CD4-positive, alpha-beta T cell treated with Interleukin-10 for 1 hour (primary cell): ENCODE data around the gene ZNF208.
"Not testable (repeated sequence)": the region's sequence is repeated elsewhere in the genome, so short reads cannot be mapped to it uniquely, and the experiment has no call there.

Experiments used
- DNase-seq: peaks from one replicate; pipeline ENCODE4 v3.0.0-alpha.2; 2020

ZNF208 gene

DNA sequence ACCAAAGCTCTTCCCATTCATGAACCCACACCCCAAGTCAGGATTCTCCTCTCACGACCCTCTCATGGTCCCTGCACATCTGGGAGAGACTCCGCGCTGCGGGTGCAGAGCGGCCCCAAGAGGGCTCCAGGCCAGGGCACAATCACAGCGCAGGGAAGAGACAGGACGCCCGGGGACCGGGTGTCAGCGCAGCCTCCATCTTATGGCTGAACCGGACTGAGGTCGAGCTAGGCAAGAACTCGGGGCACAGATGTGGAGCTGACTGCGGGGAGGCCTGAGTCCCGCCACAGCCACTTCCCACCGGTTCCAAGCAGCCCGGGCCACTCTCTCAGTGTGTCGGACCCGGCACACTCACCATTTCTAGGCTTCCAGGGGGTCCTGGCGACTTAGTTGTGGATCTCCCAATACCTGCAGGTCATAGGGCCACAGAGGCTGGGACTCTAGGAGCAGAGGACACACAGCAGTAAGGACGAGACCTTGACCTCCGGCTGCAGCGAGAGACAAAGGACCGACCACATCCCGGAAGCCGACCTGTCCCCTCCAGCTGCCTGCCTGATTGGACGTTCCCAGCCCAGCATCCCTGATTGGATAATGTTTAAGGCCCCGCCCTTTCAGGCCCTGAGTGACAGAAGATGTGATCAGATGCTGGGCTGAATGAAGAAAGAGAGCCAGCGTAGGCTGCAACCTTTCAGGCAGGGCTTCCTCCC is at the start of gene ZNF208:
Gene ZNF208 (minus strand): TSS at position 507 of the 707 bp plus-strand sequence. CDS start 149 bp downstream, at position 358.
- peak; percentile 60 for DNase-seq

DNA sequence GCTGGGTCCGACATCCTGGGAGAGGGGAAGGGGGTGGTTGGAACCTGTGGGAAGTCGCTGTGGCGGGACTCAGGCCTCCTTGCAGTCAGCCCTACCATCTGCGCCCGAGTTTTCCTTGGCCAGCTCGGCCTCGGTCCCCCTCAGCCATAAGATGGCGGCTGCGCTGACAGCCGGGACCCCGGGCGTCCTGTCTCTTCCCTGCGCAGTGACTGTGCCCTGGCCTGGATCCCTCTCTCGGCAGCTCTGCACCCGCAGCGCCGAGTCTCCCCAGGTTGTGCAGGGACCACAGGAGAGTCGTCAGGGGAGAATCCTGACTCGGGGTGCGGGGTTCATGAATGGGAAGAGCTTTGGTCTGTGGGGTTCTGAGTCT is 41.9 kb upstream of the ZNF208 start:
- no peak for DNase-seq

DNA sequence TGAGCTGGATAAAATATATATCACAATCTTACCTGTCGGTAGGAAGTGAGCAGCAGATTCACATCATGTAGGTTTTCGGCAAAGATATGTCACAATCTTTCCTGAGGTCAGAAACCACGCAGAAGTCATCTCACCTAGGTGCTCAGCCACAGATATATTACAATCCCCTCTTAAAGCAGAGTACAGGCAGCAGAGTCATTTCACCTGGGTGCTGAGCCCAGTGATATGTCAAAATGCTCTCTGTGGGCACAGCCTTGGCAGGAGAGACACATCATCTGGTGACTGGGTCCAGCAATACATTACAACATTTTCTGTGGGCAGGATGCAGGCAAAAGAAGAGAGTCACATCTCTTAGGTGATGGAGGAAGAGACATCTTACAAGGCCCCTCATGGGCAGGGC is 30.4 kb upstream of the ZNF208 start:
- not testable (repeated sequence) for DNase-seq

DNA sequence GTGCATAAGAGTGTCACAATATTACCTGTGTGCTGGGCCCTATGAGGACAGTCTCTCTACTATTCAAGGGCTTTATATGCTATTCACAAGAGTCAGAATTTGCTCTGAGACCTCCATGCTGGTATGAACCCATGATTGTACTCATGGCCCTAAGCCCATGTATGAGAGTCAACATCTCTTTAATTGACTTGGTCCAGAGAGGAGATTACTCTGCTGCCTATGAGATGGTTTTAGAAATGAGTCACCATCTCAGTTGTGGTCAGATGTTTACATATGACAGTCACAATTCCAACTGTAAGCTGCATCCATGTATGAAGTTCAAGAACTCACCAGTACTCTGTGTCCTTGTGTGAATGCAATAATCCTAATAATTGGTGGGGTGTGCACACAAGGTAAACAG is 19.9 kb upstream of the ZNF208 start:
- no peak for DNase-seq

DNA sequence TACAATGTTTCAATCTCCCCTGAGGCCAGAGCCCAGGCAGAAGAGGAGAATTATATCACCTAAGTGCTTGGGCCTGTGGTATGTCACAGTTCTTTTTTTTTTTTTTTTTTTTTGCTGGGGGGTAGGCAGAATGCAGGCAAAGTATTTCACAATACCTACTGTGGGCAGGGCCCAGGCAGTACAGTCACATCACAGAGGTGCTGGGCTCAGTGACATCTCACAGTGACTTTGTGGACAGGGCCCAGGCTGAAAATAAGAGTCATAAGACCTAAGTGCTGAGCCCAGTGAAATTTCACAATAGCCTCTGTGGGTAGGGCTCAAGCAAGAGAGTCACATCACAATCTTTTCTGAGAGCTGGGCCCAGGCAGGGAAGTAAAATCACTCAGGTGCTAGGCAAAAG is 15.9 kb upstream of the ZNF208 start:
- DNase-seq = no peak

DNA sequence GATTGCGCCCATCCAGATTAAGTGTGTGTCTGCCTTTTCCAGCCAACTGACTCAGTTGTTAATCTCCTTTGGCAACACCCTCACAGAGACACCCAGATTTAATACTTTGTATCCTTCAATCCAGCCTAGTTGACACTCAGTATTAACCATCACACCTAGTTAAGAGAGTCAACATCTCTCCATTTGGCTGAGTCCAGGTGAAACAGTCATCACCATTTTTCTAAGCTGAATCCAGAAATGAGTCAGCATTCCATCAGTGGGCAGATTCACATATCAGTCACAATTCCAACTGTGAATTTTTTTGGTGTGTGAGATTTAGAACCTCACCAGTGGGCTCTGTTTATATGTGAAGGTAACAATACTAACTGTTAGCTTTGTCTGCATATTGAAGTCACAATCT is 14.8 kb upstream of the ZNF208 start:
- not testable (repeated sequence) for DNase-seq

DNA sequence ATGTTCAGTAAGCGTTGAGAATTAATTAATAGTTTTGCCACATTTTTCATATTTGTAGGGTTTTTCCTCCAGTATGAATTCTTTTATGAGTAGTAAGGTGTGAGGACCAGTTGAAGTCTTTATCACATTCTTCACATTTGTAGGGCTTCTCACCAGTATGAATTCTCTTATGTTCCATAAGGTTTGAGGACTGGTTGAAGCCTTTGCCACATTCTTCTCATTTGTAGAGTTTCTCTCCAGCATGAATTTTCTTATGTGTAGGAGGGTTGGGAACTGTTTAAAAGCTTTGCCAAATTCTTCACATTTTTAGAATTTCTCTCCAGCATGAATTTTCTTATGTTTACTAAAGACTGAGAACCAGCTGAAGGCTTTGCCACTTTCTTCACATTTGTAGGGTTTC is 40.3 kb downstream of the ZNF208 start:
- DNase-seq = no peak

DNA sequence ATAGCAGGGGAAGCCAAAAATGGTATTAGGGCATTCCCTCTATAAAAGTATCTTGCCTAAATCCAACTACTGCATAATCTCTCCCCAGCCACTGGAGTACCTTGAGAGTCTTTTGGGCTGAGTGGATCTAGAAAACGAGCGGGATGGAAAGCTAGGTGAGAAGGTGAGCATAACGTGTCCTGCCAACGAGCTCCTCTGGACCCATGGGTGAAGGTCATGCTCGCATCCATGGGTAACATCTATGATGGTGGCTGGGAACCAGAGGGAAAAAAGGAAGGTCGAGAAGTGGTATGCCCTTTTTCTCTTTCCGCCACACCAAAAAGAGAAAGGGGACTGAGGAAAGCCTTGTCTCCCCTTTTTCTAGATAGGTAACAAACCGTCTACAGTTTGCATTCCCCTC is 63.0 kb downstream of the ZNF208 start:
- no peak for DNase-seq

DNA sequence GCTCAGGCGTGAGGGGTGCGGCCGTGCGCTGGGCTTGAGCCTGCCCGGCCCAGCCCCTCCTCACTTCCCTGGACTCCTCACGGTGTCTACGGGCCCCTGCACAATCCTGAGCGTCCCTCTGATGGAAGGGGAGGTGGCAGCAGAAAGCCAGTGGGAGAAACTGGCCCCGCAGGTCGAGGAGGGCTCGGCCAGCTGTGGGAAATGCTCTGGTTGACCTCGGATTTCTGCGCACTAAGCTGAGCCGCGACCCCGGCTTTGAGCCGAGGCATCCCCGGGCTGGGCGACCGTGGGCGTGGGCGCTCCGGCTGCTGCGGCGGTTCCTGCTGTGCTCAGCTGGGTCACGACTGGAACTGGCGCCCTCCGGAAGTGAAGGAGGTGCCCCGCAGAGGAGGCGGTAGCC is 70.1 kb downstream of the ZNF208 start:
- DNase-seq = no peak

DNA sequence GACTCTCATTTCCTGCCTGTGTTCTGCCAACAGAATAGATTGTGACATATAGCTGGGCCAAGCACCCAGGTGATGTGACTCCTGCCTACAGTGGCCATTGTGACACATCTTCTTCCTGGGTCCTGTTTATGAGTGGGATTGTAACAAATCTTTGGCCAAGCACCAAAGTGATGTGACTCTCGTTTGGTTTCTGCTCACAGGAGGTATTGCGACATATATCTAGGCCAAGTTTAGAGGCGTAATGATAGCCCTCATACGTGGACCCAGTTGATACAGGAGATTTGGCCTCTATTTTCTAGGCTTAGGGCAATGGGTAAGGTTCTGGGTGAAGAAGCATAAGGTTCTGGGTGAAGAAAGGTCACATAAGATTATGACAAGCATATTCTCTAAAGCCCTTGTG is 76.2 kb downstream of the ZNF208 start:
- DNase-seq = no peak

DNA sequence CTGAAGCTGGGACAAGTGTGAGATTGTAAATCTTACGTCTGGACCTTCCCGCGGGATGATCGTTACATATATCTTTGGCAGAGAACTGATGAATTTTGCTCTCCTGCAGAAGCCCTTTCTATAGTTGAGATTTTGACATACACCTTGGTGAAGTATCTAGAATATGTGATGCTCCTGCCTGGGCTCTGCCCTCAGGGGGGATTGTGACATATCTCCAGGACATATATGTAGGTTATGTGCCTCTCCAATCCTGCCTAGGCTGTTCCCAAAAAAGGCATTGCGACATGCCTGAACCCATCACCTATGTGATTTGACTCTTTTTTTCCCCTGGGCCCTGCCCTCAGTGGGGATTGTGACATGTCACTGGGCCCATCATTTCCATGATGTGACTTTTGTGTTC is 76.6 kb downstream of the ZNF208 start:
- no peak for DNase-seq

DNA sequence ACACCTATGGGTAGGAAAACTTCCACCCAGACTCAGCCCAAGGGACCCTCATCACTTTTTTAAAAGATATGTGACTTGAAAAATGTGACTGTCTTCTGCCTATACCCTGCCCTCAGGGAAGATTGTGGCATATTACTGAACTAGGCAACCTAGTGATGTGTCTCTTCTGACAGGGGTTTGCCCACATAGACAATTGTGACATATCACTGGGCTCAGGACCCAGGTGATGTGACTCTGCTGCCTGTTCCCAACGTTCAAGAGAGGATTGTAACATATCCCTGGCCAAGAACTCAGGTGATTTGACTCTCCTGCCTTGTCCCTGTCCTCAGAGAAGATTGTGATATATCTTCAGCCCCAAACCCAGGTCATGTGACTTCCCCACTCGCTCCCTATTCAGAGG is 88.5 kb downstream of the ZNF208 start:
- no peak for DNase-seq

DNA sequence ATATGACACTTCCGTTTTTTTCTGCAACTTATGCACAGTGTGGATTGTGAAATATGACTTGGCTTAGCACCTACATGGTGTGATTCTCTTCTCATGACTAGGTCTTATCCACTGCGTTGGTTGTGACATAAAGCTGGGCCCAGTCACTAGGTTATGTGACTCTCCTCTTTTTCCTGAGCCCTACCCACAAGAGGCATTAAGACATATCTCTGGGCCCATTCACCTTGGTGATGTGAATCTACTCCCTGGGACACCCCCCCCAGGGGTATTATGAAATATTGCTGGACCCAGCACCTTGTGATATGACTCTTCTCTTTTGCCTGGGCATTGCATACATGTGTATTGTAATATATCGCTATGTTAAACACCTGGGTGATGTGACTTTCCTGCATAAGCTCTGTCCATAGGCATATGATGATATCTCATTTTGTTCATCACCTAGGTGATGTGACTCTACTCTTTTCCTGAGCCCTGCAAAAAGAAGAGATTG is 89.0 kb downstream of the ZNF208 start:
- no peak for DNase-seq

DNA sequence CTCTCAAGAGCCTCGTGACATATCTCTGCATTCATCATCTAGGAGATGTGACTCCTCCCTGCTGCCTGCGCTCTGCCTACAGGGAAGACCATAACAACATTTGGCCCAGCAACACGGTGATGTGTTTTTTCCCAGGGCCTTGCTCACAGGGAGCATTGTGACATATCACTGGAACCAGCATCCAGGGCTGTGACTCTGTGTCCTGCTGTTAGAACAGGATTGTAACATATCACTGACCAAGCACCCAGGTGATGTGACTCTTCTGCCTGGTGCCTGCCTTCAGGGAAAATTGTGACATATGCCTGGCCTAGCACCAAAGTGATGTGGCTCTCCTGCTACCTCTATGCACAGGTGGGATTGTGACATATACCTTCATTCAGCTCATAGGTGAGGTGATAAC is 95.3 kb downstream of the ZNF208 start:
- DNase-seq = no peak

DNA sequence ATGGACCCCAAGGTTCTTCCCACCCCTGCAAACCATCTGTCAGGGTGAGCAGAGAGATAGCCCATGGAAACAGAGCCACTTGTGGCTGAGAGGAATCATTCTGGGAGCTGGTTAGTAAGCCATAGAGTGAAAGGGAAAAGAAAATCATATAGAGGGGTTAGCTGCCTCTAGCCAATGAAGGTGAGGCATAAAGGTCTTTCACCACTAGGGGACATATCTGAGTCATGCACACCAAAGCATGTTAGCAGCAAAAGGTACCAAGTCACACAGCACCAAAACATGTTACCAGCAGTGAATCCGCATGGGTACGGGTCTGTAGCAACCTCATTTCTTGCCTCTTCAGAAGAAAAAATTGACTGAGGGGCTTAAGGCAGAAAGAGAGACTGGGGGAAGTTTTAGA is 98.1 kb downstream of the ZNF208 start:
- DNase-seq = no peak

DNA sequence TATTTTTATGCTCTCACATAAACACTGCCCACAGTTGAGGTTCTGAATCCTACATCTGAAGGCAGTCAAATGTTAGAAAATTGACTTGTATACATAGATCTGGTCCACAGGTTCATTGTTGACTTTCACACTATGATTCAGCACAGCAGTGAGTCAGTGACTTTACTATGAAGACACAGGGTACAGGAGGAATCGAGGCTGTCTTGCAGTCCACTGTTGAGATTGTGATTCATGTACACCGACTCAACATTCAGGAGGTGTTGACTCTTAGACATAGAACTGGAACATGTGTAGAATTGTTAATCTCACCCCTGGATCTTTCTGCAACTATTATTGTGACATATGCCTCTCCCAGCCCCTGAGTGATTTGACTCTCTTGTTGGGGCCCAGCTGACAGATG is 100.4 kb downstream of the ZNF208 start:
- DNase-seq = no peak

DNA sequence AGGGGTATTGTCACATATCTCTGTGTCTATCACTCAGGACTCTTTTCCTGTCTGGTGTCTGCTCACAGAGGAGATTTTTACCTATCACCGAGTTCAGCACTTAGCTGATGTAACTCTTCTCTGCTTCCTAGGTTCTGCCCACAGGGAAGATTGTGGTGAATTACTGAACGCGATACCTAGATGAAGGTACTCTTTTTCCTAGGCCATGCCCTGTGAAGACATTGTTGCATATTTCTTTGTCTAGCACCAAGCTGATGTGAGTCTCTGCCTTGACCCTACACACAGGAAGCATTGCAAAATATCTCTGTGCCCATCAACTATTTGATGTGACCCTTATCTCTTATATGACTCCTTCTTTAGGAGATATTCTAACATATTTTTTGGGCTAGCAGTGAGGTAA is 102.7 kb downstream of the ZNF208 start:
- no peak for DNase-seq

DNA sequence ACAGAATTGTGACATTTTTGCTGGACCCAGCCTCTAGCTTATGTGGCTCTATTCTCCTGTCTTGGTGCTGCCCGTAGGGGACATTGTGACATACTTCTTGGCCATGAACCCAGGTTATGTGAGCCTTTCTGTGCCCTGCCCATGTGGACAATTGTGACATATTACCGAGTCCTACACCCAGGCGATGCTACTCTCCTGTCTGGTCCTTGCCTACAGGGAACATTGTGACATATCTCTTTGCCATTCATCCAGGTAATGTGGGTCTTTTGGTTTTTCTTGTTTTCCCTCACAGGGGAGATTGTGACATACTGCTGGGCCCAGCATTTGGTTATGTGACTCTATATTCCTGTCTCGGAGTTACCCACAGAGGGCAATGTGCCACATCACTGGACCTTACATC is 103.2 kb downstream of the ZNF208 start:
- no peak for DNase-seq

DNA sequence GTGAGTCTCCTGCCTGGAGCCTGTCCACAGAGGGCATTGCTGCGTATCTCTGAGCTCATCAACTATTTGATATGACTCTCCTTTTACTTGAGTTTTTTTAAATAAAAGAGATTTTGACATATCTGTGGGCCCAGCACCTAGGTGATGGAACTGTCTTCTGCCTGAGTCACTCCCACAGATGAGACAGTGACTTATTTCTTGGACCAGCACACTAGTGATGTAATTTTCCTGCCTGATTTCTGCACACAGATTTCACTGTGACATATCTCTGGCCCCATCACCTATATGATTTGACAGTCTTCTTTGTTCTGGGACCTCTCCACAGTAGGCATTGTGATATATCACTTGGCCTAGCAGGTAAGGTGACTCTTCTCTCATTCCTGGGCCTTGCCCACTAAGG is 108.2 kb downstream of the ZNF208 start:
- DNase-seq = no peak

DNA sequence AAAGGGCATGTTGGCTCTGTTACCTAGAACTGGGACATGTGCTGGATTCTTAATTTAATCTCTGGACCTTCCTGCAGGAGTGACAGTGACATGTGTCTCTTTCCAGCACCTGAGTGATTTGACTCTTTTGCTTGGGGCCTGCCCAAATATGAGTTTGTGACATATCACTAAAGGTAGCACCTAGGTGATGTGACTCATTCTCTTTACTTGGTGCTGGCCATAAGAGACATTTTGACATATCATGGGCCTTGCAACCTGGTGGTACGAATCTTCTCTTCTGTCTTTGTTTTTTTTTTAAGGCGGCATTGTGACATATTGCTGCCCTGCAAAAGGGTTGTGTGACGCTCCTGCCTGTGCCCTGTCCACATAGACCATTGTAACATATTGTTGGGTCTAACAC is 108.9 kb downstream of the ZNF208 start:
- DNase-seq = no peak

DNA sequence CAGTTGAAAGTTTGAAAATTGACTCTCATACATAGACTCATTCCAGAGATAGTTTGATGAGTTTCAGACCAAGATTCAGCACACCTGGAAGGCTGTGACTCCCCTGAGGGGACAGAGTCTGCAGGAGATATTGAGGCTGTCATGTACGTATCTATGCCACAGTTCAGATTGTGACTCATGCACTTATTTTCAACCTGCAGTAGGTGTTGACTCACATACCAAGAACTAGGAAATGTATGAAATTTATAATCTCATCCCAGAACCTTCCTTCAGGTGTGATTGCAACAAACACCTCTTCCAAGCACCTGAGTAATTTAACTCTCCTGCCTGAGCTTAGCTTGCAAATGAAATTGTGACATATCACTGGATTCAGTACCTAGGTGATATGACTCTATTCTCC is 110.3 kb downstream of the ZNF208 start:
- no peak for DNase-seq

DNA sequence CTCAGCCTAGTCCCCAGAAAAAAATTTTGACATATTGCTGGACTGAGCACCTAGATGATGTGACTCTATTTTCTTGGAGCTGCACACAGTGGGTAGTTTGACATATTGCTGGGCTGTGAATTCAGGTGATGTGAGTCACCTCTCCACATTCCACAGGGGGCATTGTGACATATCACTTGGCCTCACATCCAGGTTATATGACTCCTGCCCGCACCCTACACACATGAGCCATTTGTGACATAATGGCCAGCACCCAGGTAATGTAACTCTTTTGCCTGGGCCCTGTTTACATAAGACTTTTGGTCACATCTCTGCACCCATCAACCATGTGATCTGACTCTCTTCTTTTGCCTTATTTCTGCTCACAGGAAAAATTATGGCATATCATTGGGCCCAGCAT is 119.7 kb downstream of the ZNF208 start:
- no peak for DNase-seq

DNA sequence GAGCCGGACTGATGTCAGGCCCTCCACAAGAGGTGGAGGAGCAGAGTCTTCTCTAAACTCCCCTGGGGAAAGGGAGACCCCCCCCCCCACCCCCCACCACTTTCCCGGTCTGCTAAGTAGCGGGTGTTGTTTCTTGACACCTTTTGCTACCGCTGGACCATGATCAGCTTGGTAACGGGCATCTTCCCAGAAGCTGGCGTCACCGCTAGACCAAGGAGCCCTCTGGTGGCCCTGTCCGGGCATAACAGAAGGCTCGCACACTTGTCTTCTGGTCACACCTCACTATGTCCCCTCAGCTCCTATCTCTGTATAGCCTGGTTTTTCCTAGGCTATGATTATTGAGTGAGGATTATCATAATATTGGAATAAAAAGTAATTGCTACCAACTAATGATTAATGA is 120.7 kb downstream of the ZNF208 start:
- peak; percentile 32 for DNase-seq

DNA sequence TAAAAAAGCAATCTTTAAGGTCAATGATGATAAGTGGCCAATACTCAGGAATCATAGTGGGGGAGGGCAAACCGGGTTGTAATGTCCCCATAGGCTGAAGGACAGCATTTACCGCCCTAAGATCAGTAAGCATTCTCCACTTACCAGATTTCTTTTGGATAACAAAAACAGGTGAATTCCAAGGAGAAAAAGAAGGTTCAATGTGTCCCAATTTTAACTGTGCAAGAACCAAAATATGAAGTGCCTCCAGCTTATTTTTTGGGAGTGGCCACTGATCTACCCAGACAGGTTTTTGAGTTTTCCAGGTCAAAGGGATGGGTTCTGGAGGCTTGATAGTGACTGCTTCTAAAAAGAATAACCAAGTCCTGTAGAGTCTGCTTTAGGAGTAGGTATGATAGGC is 125.2 kb downstream of the ZNF208 start:
- not testable (repeated sequence) for DNase-seq

DNA sequence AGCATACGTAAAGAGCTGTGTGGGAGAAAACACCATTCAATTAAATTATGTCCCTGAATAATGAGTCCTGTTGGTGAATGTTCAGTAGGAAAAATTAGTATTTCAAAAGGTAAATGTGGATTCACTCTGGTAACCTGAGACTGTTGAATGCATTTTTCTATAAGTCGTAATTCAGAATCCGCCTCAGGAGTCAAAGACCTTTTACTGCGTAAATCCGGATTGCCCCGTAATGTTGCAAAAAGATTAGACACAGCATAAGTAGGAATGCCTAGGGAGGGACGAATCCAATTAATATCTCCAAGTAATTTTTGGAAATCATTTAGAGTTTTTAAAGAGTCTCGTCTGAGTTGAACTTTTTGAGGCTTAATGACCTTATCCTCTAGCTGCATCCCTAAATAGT is 126.0 kb downstream of the ZNF208 start:
- DNase-seq = not testable (repeated sequence)
